ENCODE measurements around the gene C3orf85.
"Not testable (repeated sequence)": the region's sequence is repeated elsewhere in the genome, so short reads cannot be mapped to it uniquely, and the experiment has no call there.

Gene C3orf85

GRCh38 chr3:109122690-109123089 is 13.8 kb upstream of the C3orf85 start:
- DNase-seq (ENCODE audit: low read depth in 1 of 2, low spot score in 1 of 2) = no peak
- in situ Hi-C loops (cut with HindIII; ENCODE audit: low pct_unique_long_range_greater_than_20kb, low sequenced_read_pairs) = no loop called here
- no peak for TF ChIP-seq JUND (IDR thresholded peaks at IDR 0.05; ENCODE audit: low read depth)

- no peak for DNase-seq (ENCODE audit: low read depth in 1 of 2, low spot score in 1 of 2)
- no peak for TF ChIP-seq JUND (IDR thresholded peaks at IDR 0.05; ENCODE audit: low read depth)
- in situ Hi-C loops (cut with HindIII; ENCODE audit: low pct_unique_long_range_greater_than_20kb, low sequenced_read_pairs) = no loop called here
Measured at GRCh38 chr3:109125902-109126301, 10.6 kb upstream of the C3orf85 start.

GRCh38 chr3:109127553-109127952 is 9.0 kb upstream of the C3orf85 start:
- in situ Hi-C loops (cut with HindIII; ENCODE audit: low pct_unique_long_range_greater_than_20kb, low sequenced_read_pairs) = no loop called here
- DNase-seq (ENCODE audit: low read depth in 1 of 2, low spot score in 1 of 2) = no peak
- TF ChIP-seq JUND (IDR thresholded peaks at IDR 0.05; ENCODE audit: low read depth) = no peak

- TF ChIP-seq JUND (IDR thresholded peaks at IDR 0.05; ENCODE audit: low read depth) = no peak
- DNase-seq (ENCODE audit: low read depth in 1 of 2, low spot score in 1 of 2) = no peak
- in situ Hi-C loops (cut with HindIII; ENCODE audit: low pct_unique_long_range_greater_than_20kb, low sequenced_read_pairs) = no loop called here
Measured at GRCh38 chr3:109131276-109131675, 5.2 kb upstream of the C3orf85 start.

GRCh38 chr3:109132801-109133473 is 3.6 kb upstream of the C3orf85 start:
- no peak for DNase-seq (ENCODE audit: low read depth in 1 of 2, low spot score in 1 of 2)
- in situ Hi-C loops (cut with HindIII; ENCODE audit: low pct_unique_long_range_greater_than_20kb, low sequenced_read_pairs) = no loop called here
- no peak for TF ChIP-seq JUND (IDR thresholded peaks at IDR 0.05; ENCODE audit: low read depth)

- DNase-seq (ENCODE audit: low read depth in 1 of 2, low spot score in 1 of 2); in situ Hi-C loops (cut with HindIII; ENCODE audit: low pct_unique_long_range_greater_than_20kb, low sequenced_read_pairs): not testable (repeated sequence)
Measured at GRCh38 chr3:109133474-109133816, 3.1 kb upstream of the C3orf85 start.

GRCh38 chr3:109137761-109138160 is 1.2 kb downstream of the C3orf85 start:
- in situ Hi-C loops (cut with HindIII; ENCODE audit: low pct_unique_long_range_greater_than_20kb, low sequenced_read_pairs) = no loop called here
- no peak for TF ChIP-seq JUND (IDR thresholded peaks at IDR 0.05; ENCODE audit: low read depth)
- DNase-seq (ENCODE audit: low read depth in 1 of 2, low spot score in 1 of 2) = no peak

- DNase-seq (ENCODE audit: low read depth in 1 of 2, low spot score in 1 of 2) = no peak
- in situ Hi-C loops (cut with HindIII; ENCODE audit: low pct_unique_long_range_greater_than_20kb, low sequenced_read_pairs) = no loop called here
- no peak for TF ChIP-seq JUND (IDR thresholded peaks at IDR 0.05; ENCODE audit: low read depth)
Measured at GRCh38 chr3:109140318-109140717, 3.8 kb downstream of the C3orf85 start.

GRCh38 chr3:109143646-109144045 is 7.1 kb downstream of the C3orf85 start:
- TF ChIP-seq JUND (IDR thresholded peaks at IDR 0.05; ENCODE audit: low read depth) = no peak
- no peak for DNase-seq (ENCODE audit: low read depth in 1 of 2, low spot score in 1 of 2)
- in situ Hi-C loops (cut with HindIII; ENCODE audit: low pct_unique_long_range_greater_than_20kb, low sequenced_read_pairs) = no loop called here

- no peak for TF ChIP-seq JUND (IDR thresholded peaks at IDR 0.05; ENCODE audit: low read depth)
- in situ Hi-C loops (cut with HindIII; ENCODE audit: low pct_unique_long_range_greater_than_20kb, low sequenced_read_pairs) = no loop called here
Measured at GRCh38 chr3:109149078-109149477, 12.6 kb downstream of the C3orf85 start.

GRCh38 chr3:109152320-109152719 is 15.8 kb downstream of the C3orf85 start:
- no peak for DNase-seq (ENCODE audit: low read depth in 1 of 2, low spot score in 1 of 2)
- in situ Hi-C loops (cut with HindIII; ENCODE audit: low pct_unique_long_range_greater_than_20kb, low sequenced_read_pairs) = no loop called here
- TF ChIP-seq JUND (IDR thresholded peaks at IDR 0.05; ENCODE audit: low read depth) = no peak

More at GRCh38 chr3:109149078-109149477, 12.6 kb downstream of the C3orf85 start:
- DNase-seq (ENCODE audit: low read depth in 1 of 2, low spot score in 1 of 2) = no peak

- no peak for DNase-seq (ENCODE audit: low read depth in 1 of 2, low spot score in 1 of 2)
- in situ Hi-C loops (cut with HindIII; ENCODE audit: low pct_unique_long_range_greater_than_20kb, low sequenced_read_pairs) = no loop called here
- TF ChIP-seq JUND (IDR thresholded peaks at IDR 0.05; ENCODE audit: low read depth) = no peak
Measured at GRCh38 chr3:109154979-109155378, 18.5 kb downstream of the C3orf85 start.

- DNase-seq (ENCODE audit: low read depth in 1 of 2, low spot score in 1 of 2) = no peak
- in situ Hi-C loops (cut with HindIII; ENCODE audit: low pct_unique_long_range_greater_than_20kb, low sequenced_read_pairs) = no loop called here
- no peak for TF ChIP-seq JUND (IDR thresholded peaks at IDR 0.05; ENCODE audit: low read depth)
Measured at GRCh38 chr3:109155828-109156227, 19.3 kb downstream of the C3orf85 start.

GRCh38 chr3:109161487-109162123 is 25.1 kb downstream of the C3orf85 start:
- TF ChIP-seq JUND (IDR thresholded peaks at IDR 0.05; ENCODE audit: low read depth) = no peak
- in situ Hi-C loops (cut with HindIII; ENCODE audit: low pct_unique_long_range_greater_than_20kb, low sequenced_read_pairs) = no loop called here
- DNase-seq (ENCODE audit: low read depth in 1 of 2, low spot score in 1 of 2) = no peak
